Measurements from ENCODE around the gene STOX2. TPM values are rescaled to one million over a fixed set of nuclear protein-coding genes. Genes with fewer than 3 reads are reported as not detected.
"Not testable (repeated sequence)": the region's sequence is repeated elsewhere in the genome, so short reads cannot be mapped to it uniquely, and the experiment has no call there.

Gene STOX2
- total RNA-seq, 2 donors from 2014 or later: 0.89 to 2.5 TPM

- Histone ChIP-seq H3K9me3 (no peaks in the 10 kb centered on the region), H3K4me1 (no peaks in the 10 kb centered on the region), H3K27ac (no peak overlapping the region), H3K27me3 (no peaks in the 10 kb centered on the region), H3K4me3 (no peak overlapping the region), H3K36me3 (no peaks in the 10 kb centered on the region), H3K9ac (ENCODE audit: low read depth in 2 of 2, low read length in 2 of 2) (no peak overlapping the region)
- intact Hi-C loops (cut with DNase I): no loop called here
- no peak for TF ChIP-seq CTCF (IDR thresholded peaks at IDR 0.05)
- DNase-seq: no peak
Measured at GRCh38 chr4:183950536-183950935, 45.4 kb downstream of the STOX2 start.

- DNase-seq; H3K27me3 ChIP-seq; H3K4me3 ChIP-seq; H3K27ac ChIP-seq; H3K9ac ChIP-seq (ENCODE audit: low read depth in 2 of 2, low read length in 2 of 2); intact Hi-C loops (cut with DNase I); H3K4me1 ChIP-seq; H3K9me3 ChIP-seq; H3K36me3 ChIP-seq: not testable (repeated sequence)
Measured at GRCh38 chr4:183952652-183953051, 47.5 kb downstream of the STOX2 start.

GRCh38 chr4:183959319-183960045 lies 54.4 kb downstream of the STOX2 start:
- Histone ChIP-seq H3K9me3 (no peaks in the 10 kb centered on the region), H3K27ac (no peak overlapping the region), H3K9ac (ENCODE audit: low read depth in 2 of 2, low read length in 2 of 2) (no peak overlapping the region), H3K4me3 (no peak overlapping the region), H3K36me3 (no peaks in the 10 kb centered on the region), H3K4me1 (no peaks in the 10 kb centered on the region), H3K27me3 (no peaks in the 10 kb centered on the region)
- DNase-seq: no peak
- intact Hi-C loops (cut with DNase I): no loop called here
- TF ChIP-seq CTCF (IDR thresholded peaks at IDR 0.05): no peak

GRCh38 chr4:183960046-183960420 lies 54.9 kb downstream of the STOX2 start:
- intact Hi-C loops (cut with DNase I): no loop called here
- H3K4me3 ChIP-seq: no peak overlapping the region

GRCh38 chr4:183960962-183961541 lies 55.9 kb downstream of the STOX2 start:
- no peak overlapping the region for H3K27ac ChIP-seq

More at GRCh38 chr4:183960046-183960420, 54.9 kb downstream of the STOX2 start:
- H3K9ac ChIP-seq (ENCODE audit: low read depth in 2 of 2, low read length in 2 of 2): no peak overlapping the region
- no peak overlapping the region for H3K27ac ChIP-seq
- peak; percentile 32 for DNase-seq
- H3K9me3 ChIP-seq: no peaks in the 10 kb centered on the region
- no peaks in the 10 kb centered on the region for H3K36me3 ChIP-seq
- H3K27me3 ChIP-seq: no peaks in the 10 kb centered on the region
- no peaks in the 10 kb centered on the region for H3K4me1 ChIP-seq
- TF ChIP-seq CTCF (IDR thresholded peaks at IDR 0.05): no peak

More at GRCh38 chr4:183960962-183961541, 55.9 kb downstream of the STOX2 start:
- Histone ChIP-seq H3K9ac (ENCODE audit: low read depth in 2 of 2, low read length in 2 of 2) (no peak overlapping the region), H3K4me1 (no peaks in the 10 kb centered on the region), H3K27me3 (no peaks in the 10 kb centered on the region), H3K4me3 (no peak overlapping the region), H3K36me3 (no peaks in the 10 kb centered on the region), H3K9me3 (no peaks in the 10 kb centered on the region)
- TF ChIP-seq CTCF (IDR thresholded peaks at IDR 0.05): no peak
- DNase-seq: no peak
- intact Hi-C loops (cut with DNase I): no loop called here

Data from colonic mucosa (tissue), 4 donors.